H1 (cell line): ENCODE measurements around the gene TMPRSS9. TPM values are rescaled to one million over a fixed set of nuclear protein-coding genes. Genes with fewer than 3 reads are reported as not detected.

ENCODE experiments used
- CTCF ChIA-PET: fragments of 300-600 bp; sonication (Branson Sonifier 250); formaldehyde crosslinking; loops from one replicate; lab custom pipeline; 2021; ENCODE audit not compliant: partially characterized antibody; lab: Charles Lee
- POLR2A ChIA-PET: fragments of 300-600 bp; sonication (Branson Sonifier 250); formaldehyde crosslinking; loops from one replicate; lab custom pipeline; 2021; ENCODE audit warnings: inconsistent platforms; ENCODE audit not compliant: partially characterized antibody; lab: Charles Lee
- DNase-seq, 2 experiments: peaks; one replicate each; pipeline versions ENCODE4 v3.0.0 to v3.0.0-alpha.2; 2010 to 2022; ENCODE audit warnings: low spot score in 2 of 2, low read depth in 1 of 2, mixed read lengths in 1 of 2
- FAIRE-seq: peaks from 2 replicates; lab custom pipeline; 2011; peaks lifted over from hg19 to GRCh38; lab: Jason Lieb, UNC
- H2AFZ ChIP-seq: 2 replicates; pipeline ENCODE4 v1.8.1; 2012; ENCODE audit warnings: low read length, inconsistent platforms
- H2AK5ac ChIP-seq: 2 replicates; pipeline ENCODE4 v1.6.1; 2013; ENCODE audit warnings: low read depth, low read length
- H2BK120ac ChIP-seq: replicated peaks from 2 replicates; pipeline ENCODE3; 2013; ENCODE audit warnings: low read depth, low read length, inconsistent platforms
- H2BK12ac ChIP-seq: 2 replicates; pipeline ENCODE4 v1.6.1; 2013; ENCODE audit warnings: low read depth, low read length
- H2BK15ac ChIP-seq: 2 replicates; pipeline ENCODE4 v1.6.1; 2013; ENCODE audit warnings: low read length
- H2BK20ac ChIP-seq: 2 replicates; pipeline ENCODE4 v1.6.1; 2013; ENCODE audit warnings: low read length
- H2BK5ac ChIP-seq: 2 replicates; pipeline ENCODE4 v1.6.1; 2013; ENCODE audit warnings: low read depth, low read length
- H3K14ac ChIP-seq: 2 replicates; pipeline ENCODE4 v1.6.1; 2013; ENCODE audit warnings: inconsistent platforms; ENCODE audit not compliant: insufficient read length
- H3K18ac ChIP-seq: 2 replicates; pipeline ENCODE4 v1.6.1; 2013; ENCODE audit warnings: low read length; ENCODE audit errors: extremely low read depth
- H3K23ac ChIP-seq: 2 replicates; pipeline ENCODE4 v1.6.1; 2013; ENCODE audit warnings: inconsistent platforms; ENCODE audit not compliant: insufficient read length
- H3K23me2 ChIP-seq: 2 replicates; pipeline ENCODE4 v1.6.1; 2013; ENCODE audit warnings: low read depth, low read length
- H3K27ac ChIP-seq: 2 replicates; pipeline ENCODE4 v1.6.1; 2011; ENCODE audit warnings: low read depth, low read length, inconsistent platforms
- H3K27me3 ChIP-seq, 4 experiments: replicated peaks in 1 of 4; 1 replicate in 1 of 4; 2 replicates in 3 of 4; pipeline versions ENCODE4 v1.6.1 to v1.8.1; 2011 to 2013; ENCODE audit warnings: low read length in 3 of 4, mild to moderate bottlenecking in 3 of 4, inconsistent platforms in 2 of 4, mixed read lengths in 2 of 4, moderate library complexity in 1 of 4; ENCODE audit not compliant: control insufficient read depth in 3 of 4, insufficient read depth in 3 of 4; ENCODE audit errors: extremely low read depth in 1 of 4
- H3K36me3 ChIP-seq, 4 experiments: 2 replicates each; pipeline versions ENCODE4 v1.6.1 to v1.8.1; 2011 to 2013; ENCODE audit warnings: mild to moderate bottlenecking in 4 of 4, low read length in 3 of 4, moderate library complexity in 2 of 4, control low read depth in 1 of 4, inconsistent platforms in 1 of 4; ENCODE audit not compliant: insufficient read depth in 4 of 4, control insufficient read depth in 2 of 4
- H3K4ac ChIP-seq: replicated peaks from 2 replicates; pipeline ENCODE3; 2013; ENCODE audit warnings: low read length, low read depth, mixed read lengths, inconsistent platforms; ENCODE audit not compliant: insufficient read length
- H3K4me1 ChIP-seq, 4 experiments: replicated peaks in 1 of 4; 1 replicate in 1 of 4; 2 replicates in 3 of 4; pipeline versions ENCODE4 v1.6.1 to v1.8.1; 2011 to 2013; ENCODE audit warnings: low read length in 3 of 4, inconsistent platforms in 2 of 4, mixed read lengths in 1 of 4; ENCODE audit not compliant: insufficient read depth in 4 of 4, control insufficient read depth in 3 of 4
- H3K4me2 ChIP-seq, 2 experiments: 2 replicates each; pipeline versions ENCODE4 v1.6.1 to v1.8.1; 2011 to 2013; ENCODE audit warnings: low read depth in 2 of 2, low read length in 2 of 2, control low read depth in 1 of 2, inconsistent platforms in 1 of 2, mild to moderate bottlenecking in 1 of 2; ENCODE audit not compliant: insufficient read depth in 1 of 2
- H3K4me3 ChIP-seq, 4 experiments: fragments of 200-600, 300-600 bp in 1 of 4; sonication (generic), shearing (Covaris generic), sonication (Bioruptor Twin) in 1 of 4; 2 replicates each; pipeline versions ENCODE4 v1.5.1 to v1.8.1; 2011 to 2016; ENCODE audit warnings: low read length in 4 of 4, low read depth in 3 of 4, control low read depth in 2 of 4, inconsistent platforms in 2 of 4, mild to moderate bottlenecking in 2 of 4, mixed read lengths in 1 of 4, moderate library complexity in 1 of 4; ENCODE audit not compliant: insufficient read depth in 2 of 4; ENCODE audit errors: extremely low read depth in 1 of 4
- H3K56ac ChIP-seq: replicated peaks from 2 replicates; pipeline ENCODE3; 2013; ENCODE audit warnings: low read depth, mild to moderate bottlenecking, mixed read lengths, low read length, inconsistent platforms; ENCODE audit not compliant: insufficient read length
- H3K79me1 ChIP-seq: 2 replicates; pipeline ENCODE4 v1.6.1; 2013; ENCODE audit warnings: low read depth, low read length, control low read depth
- H3K79me2 ChIP-seq, 2 experiments: 2 replicates each; pipeline versions ENCODE4 v1.6.1 to v1.8.1; 2012 to 2013; ENCODE audit warnings: low read length in 2 of 2, mild to moderate bottlenecking in 2 of 2, inconsistent platforms in 1 of 2; ENCODE audit not compliant: insufficient read depth in 2 of 2, control insufficient read depth in 1 of 2
- H3K9ac ChIP-seq, 4 experiments: replicated peaks in 1 of 4; 1 replicate in 1 of 4; 2 replicates in 3 of 4; pipeline versions ENCODE4 v1.6.1 to v1.8.1; 2011 to 2013; ENCODE audit warnings: low read depth in 3 of 4, low read length in 3 of 4, control low read depth in 2 of 4, mild to moderate bottlenecking in 2 of 4, moderate library complexity in 2 of 4, inconsistent platforms in 1 of 4; ENCODE audit errors: extremely low read depth in 1 of 4
- H3K9me3 ChIP-seq, 2 experiments: 2 replicates each; pipeline versions ENCODE4 v1.6.1 to v1.8.1; 2012 to 2013; ENCODE audit warnings: mild to moderate bottlenecking in 2 of 2, moderate library complexity in 2 of 2, control low read depth in 1 of 2, inconsistent platforms in 1 of 2, low read depth in 1 of 2, low read length in 1 of 2, mixed read lengths in 1 of 2; ENCODE audit not compliant: insufficient read depth in 2 of 2
- H4K20me1 ChIP-seq, 2 experiments: replicated peaks in 1 of 2; 2 replicates each; pipeline versions ENCODE3 to v1.8.1; 2011 to 2013; ENCODE audit warnings: inconsistent platforms in 2 of 2, low read length in 2 of 2, mild to moderate bottlenecking in 1 of 2; ENCODE audit not compliant: insufficient read depth in 2 of 2, control insufficient read depth in 1 of 2
- H4K5ac ChIP-seq: 2 replicates; pipeline ENCODE4 v1.6.1; 2013; ENCODE audit warnings: low read length, low read depth, mixed read lengths, inconsistent platforms; ENCODE audit not compliant: insufficient read length
- H4K8ac ChIP-seq: 2 replicates; pipeline ENCODE4 v1.8.0; 2013; ENCODE audit warnings: mild to moderate bottlenecking, moderate library complexity, low read length, inconsistent platforms; ENCODE audit not compliant: insufficient read depth; ENCODE audit errors: extremely low read depth
- H4K91ac ChIP-seq: replicated peaks from 2 replicates; pipeline ENCODE3; 2013; ENCODE audit warnings: low read length, mixed read lengths, inconsistent platforms; ENCODE audit not compliant: insufficient read length
- BRCA1 ChIP-seq: IDR thresholded peaks from 2 replicates; pipeline ENCODE4 v1.6.1; 2012; ENCODE audit warnings: low read depth, low read length, improper control_type of control experiment
- CTCF ChIP-seq, 3 experiments: IDR thresholded peaks; 1 replicate in 2 of 3; 2 replicates in 1 of 3; pipeline versions ENCODE4 v1.5.1 to v1.6.1; 2011; ENCODE audit warnings: low read length in 3 of 3, mild to moderate bottlenecking in 3 of 3, inconsistent platforms in 2 of 3, low read depth in 1 of 3, moderate library complexity in 1 of 3; ENCODE audit not compliant: insufficient read depth in 1 of 3; ENCODE audit errors: control extremely low read depth in 1 of 3
- JUN ChIP-seq: IDR thresholded peaks from 2 replicates; pipeline ENCODE4 v1.6.1; 2011; ENCODE audit warnings: low read depth, mild to moderate bottlenecking, improper control_type of control experiment, low read length
- KDM4A ChIP-seq: IDR thresholded peaks from one replicate; pipeline ENCODE4 v1.7.1; 2012; ENCODE audit warnings: low read depth, mild to moderate bottlenecking, moderate library complexity, low read length, inconsistent platforms; ENCODE audit not compliant: severe bottlenecking
- SIN3A ChIP-seq, 2 experiments: IDR thresholded peaks in 1 of 2; conservative IDR thresholded peaks in 1 of 2; 2 replicates each; pipeline ENCODE4 v1.6.1; 2011 to 2012; ENCODE audit warnings: low read length in 2 of 2, improper control_type of control experiment in 1 of 2, low read depth in 1 of 2, mild to moderate bottlenecking in 1 of 2
- SIX5 ChIP-seq: IDR thresholded peaks from 2 replicates; pipeline ENCODE4 v1.6.1; 2011; ENCODE audit warnings: mild to moderate bottlenecking, low read depth, low read length
- SP2 ChIP-seq: IDR thresholded peaks from 2 replicates; pipeline ENCODE4 v1.6.1; 2012; ENCODE audit warnings: mild to moderate bottlenecking, low read length, inconsistent platforms
- TEAD4 ChIP-seq: IDR thresholded peaks from 2 replicates; pipeline ENCODE4 v1.6.1; 2012; ENCODE audit warnings: low read depth, low read length, inconsistent platforms, mixed read lengths
- WGBS, 2 experiments: shearing (Covaris generic) in 1 of 2; methylation state at CpG; one replicate each; pipeline versions ENCODE4 v1.1.6 to v1.1.7; 2013 to 2015; ENCODE audit warnings: low lambda C conversion rate in 2 of 2, mixed read lengths in 2 of 2, inconsistent platforms in 1 of 2, low coverage in 1 of 2, missing lambda C conversion rate in 1 of 2; ENCODE audit not compliant: insufficient replicate concordance in 2 of 2, insufficient coverage in 1 of 2, insufficient read length in 1 of 2; ENCODE audit errors: extremely low coverage in 1 of 2, missing lambda C conversion rate in 1 of 2; 5-methylcytosine and 5-hydroxymethylcytosine counted together
- polyA plus RNA-seq, 7 experiments: library from polyadenylated mRNA; depleted of rRNA in 3 of 7; stranded (reverse) in 5 of 7; unstranded in 2 of 7; fragments of >200 nt in 5 of 7; fragments of 200-250 nt in 2 of 7; gene quantifications; 1 replicate in 5 of 7; 2 replicates in 1 of 7; 4 replicates in 1 of 7; pipeline versions ENCODE4 v1.2.1 to v1.2.3, GENCODE V29; 2011 to 2013; ENCODE audit warnings: missing spikeins in 2 of 7, mixed read lengths in 2 of 7
- total RNA-seq: library from RNA; stranded (reverse); fragmentation: NEBNext Ultra II Directional; extraction: Animal tissue kit (Norgen Biotek cat#: 25700); gene quantifications from 2 replicates; pipeline ENCODE4 v1.2.1, GENCODE V29; 2021

The TMPRSS9 gene
- total and polyA plus RNA-seq, 2 of the 8 experiments (the other 6 are each of a cell fraction or from before 2014, with no cell fraction given), result 0.15 to 0.19 TPM

DNA sequence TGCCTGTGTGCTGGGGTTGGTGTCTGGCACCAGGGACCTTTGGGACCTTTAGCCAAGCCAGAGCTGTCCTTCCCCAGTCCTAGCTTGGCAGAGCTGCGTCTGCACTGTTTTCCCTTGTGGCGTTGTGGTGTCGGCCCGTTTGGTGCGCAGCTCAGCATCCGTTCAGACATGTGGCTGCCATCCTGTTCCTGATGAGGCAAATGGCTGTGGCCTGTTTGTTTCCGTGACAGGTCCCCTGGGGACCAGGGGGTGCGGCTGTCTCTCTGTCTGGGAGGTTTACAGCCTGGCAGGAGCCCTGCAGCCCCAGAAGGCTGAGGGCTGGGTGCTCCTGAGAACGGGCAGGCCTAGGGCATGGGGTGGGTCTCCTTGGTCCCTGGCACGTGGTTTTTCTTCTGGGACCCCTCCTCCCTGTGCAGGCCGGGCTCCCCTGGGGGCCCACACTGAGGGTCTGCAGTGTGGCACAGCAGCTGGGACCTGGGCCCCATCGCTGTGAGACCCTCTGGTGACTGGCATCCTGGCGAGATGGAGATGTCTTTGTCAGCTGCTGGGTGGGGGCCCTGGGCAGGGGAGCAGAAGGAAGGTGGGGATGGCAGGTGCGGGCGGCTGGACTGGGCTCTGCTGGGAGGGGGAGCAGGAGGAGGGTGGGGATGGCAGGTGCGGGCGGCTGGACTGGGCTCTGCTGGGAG is 27.6 kb upstream of the TMPRSS9 start:
- Histone ChIP-seq H2BK120ac (no peak overlapping the region), H2AFZ (no peak overlapping the region), H4K8ac (no peak overlapping the region), H3K4me3 (no peak overlapping the region), H3K18ac (no peak overlapping the region), H2BK12ac (no peak overlapping the region), H3K14ac (no peak overlapping the region), H3K4me2 (no peak overlapping the region), H3K56ac (no peak overlapping the region), H4K91ac (no peak overlapping the region), H2BK20ac (no peak overlapping the region), H3K4me1 (peaks cover 0 to 37% (median 16%) of the 10 kb centered on the region in 4 experiments; a peak in 6 of 7 replicates), H3K79me1 (peaks cover 35% of the 10 kb centered on the region), H3K4ac (no peak overlapping the region), H3K27ac (no peak overlapping the region), H4K5ac (no peak overlapping the region), H4K20me1 (peaks cover 4 to 33% of the 10 kb centered on the region in 2 experiments), H3K36me3 (no peaks in the 10 kb centered on the region; a peak in 1 of 8 replicates), H3K23ac (no peak overlapping the region), H2BK15ac (no peak overlapping the region), H3K9me3 (peaks cover 0 to 5% of the 10 kb centered on the region in 2 experiments; a peak in 1 of 4 replicates), H3K79me2 (peaks cover 14 to 68% of the 10 kb centered on the region in 2 experiments), H3K27me3 (no peaks in the 10 kb centered on the region), H2AK5ac (no peak overlapping the region), H3K9ac (no peak overlapping the region), H3K23me2 (peaks cover 13% of the 10 kb centered on the region; the same call in 1 of the 2 replicates), H2BK5ac (no peak overlapping the region; the same call in 1 of the 2 replicates)
- POLR2A ChIA-PET, result interaction anchor here (0.7 to 2.0 kb wide), 7 partner anchors 10 to 99 kb away, joined by 3 to 9 read pairs (median 3); no protein-coding TSS in a partner anchor
- no peak for FAIRE-seq
- CTCF ChIA-PET, result interaction anchor here (0.7 to 6.3 kb wide), 9 partner anchors 10 to 66 kb away, joined by 3 to 27 read pairs (median 4); no protein-coding TSS in a partner anchor
- WGBS, 2 experiments, result 88% methylated on average over 13 of the region's 17 CpGs; no CpG with 5 or more reads in 1 of the 2 experiments
- no peak for DNase-seq
- TF ChIP-seq SIX5 (no peak), JUN (no peak), TEAD4 (no peak), SP2 (no peak), BRCA1 (no peak), SIN3A (conservative IDR thresholded peaks at IDR 0.05 in 1 of 2, IDR thresholded peaks at IDR 0.05 in 1 of 2; ENCODE audit: low read depth in 1 of 2, low read length in 2 of 2) (no peak), KDM4A (no peak), CTCF (IDR thresholded peaks at IDR 0.05; ENCODE audit: control extremely low read depth in 1 of 3, insufficient read depth in 1 of 3, low read depth in 1 of 3, low read length in 3 of 3) (no peak)
